Stimulated activated CD8-positive, alpha-beta memory T cell treated with anti-CD3 and anti-CD28 coated beads, Interleukin-2, amount 100 ng/mL, for 1 hour (primary cell): ENCODE measurements around the gene DESI2.
"Not testable (repeated sequence)": the region's sequence is repeated elsewhere in the genome, so short reads cannot be mapped to it uniquely, and the experiment has no call there.

Source experiments
- DNase-seq, 2 donors: peaks; one replicate each; pipeline ENCODE4 v3.0.0-alpha.2; 2020; ENCODE audit warnings: low read depth in 2 of 2

Gene DESI2

GRCh38 chr1:244705261-244706234 is 52.6 kb downstream of the DESI2 start:
- no peak for DNase-seq

DNA sequence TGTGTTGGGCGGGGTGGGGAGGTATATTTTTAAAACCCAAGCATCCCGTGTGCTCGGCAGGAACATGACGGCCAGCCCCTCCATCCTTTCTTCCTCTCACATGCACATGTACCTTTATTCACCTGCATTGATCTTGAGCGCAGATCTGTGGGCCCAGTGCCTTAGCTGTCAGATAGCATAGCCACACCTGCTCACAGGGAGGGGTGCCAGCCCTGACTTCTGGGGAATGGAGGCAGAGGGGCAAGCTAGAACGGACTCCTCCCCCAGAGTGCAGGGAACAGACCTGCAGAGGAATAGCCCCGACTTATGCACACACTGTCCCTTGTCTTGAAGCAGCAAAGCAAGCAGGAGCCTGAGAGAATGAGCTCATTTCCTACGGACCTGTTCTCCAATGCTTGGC is 56.1 kb downstream of the DESI2 start:
- DNase-seq = no peak

DNA sequence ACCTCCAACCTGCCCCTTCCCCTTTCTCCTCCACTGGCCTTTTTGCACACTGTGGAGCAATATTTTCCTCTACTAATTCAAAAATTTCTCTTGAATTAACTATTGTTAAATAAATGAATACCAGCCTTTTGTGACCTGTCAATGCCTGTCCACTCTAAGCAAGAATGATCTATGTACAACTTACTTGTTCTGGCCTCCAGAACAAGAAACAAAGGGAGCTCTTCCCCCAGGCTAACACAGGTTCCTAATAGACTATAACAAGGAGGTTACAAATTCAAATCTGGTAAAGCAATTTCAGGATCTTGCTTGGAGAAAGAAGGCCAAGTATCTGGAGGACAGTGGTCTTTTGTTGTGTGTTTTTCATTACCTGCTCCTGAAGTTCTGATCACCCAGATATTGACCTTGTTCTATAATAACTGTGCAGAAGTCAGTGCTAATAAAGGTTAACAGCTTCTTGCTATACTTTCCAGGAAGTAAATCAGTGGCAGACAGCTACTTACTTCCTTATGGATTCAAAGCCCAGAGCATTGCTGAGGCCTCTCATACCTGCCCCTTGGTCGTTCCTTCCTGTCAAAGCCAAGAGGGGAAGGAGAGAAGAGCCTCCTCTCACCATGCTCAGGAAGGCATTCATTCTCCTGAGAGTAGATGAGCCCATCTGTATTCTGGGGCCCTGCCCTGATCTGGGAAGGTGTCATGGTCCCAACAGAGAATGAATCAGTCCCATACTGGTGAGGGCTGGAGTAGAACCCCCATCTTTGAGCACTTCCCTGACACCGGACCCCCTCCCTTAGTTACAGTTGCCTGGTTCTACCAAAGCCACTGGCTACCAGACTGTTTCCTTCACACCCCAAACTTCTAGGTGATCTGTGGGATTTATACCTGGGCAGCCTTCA is 56.8 kb downstream of the DESI2 start:
- no peak for DNase-seq

- DNase-seq = no peak
These were observed 57.6 kb downstream of the DESI2 start for GRCh38 chr1:244710474-244711062.

GRCh38 chr1:244712669-244713068 is 59.7 kb downstream of the DESI2 start:
- no peak for DNase-seq

DNA sequence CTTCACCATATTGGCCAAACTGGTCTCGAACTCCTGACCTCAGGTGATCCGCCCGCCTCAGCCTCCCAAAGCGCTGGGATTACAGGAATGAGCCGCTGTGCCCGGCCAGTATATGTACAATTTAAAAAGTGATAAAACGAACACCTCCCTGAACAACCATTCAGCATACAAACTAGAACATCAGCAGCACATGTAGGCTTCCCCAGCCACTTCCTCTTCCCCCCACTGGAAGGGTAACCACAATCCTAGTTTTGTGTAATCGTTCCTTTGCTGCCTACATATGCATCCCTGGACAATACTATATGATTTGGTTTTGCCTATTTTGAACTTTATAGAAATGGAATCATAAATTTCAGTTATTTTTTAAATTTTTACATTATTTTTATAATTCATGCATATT is 60.4 kb downstream of the DESI2 start:
- no peak for DNase-seq

DNA sequence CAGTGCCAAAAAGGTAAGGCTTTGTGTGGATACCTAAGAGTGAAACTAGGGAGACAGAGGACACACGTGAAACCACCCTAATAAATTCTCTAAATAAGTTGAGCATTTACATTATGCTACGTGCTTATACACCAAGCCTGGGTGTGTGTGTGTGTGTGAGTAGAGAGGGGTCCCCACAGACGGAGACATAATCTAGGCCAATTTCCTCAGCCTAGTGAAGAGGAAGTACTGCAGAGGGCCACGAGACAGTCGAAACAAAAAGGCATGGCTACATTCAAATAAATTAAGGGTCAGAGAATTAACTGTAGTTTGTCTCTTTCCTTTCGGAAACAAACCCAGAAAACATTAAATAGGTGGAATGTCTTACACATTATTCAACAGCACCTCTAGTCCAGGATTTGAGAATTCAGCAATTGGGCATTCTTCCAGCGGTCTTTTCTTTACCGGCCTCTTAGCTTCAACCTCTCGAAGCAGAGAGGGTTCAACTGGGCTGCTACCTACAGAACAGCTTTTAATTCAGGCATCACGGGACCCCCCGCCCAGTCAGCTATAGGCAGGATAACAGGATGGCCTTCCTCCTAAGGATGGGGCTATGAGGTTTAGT is 75.0 kb downstream of the DESI2 start:
- no peak for DNase-seq

DNA sequence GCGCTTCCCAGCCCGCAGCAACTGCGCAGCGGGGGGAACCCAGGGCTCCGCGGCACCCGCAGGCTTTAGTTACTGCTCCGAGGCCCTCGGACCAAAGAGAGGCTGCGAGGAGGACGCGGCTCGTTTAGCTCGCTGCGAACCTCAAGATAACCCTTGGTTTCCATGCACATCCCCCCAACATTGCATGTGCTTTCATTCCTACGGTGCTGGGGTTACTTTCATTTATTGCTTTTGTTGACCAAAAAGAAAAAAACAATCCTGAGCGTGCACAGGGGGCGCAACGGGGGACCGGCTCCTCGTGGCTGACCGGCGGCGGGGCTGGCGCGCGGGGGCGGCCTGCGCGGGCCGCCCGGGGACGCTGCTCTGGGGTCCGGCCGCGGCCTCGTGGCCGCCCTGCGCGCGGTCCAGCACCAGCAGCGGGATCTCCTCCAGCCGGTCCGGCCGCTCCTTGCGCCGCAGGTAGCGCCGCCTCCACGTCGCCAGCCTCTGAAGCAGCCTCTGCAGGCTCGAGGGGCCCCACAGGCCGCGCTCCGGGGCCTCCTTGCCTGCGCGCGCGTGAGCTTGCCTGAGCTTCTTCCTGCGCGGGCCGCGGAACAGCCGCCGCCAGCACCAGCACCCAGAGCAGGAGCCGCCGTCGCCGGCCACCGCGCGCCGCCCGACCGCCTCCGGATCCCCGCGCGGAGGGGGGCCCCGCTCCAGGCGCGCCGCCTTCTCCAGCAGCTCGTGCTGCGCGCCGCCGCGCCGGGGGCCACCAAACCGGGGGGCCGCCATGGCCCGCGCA is 77.4 kb downstream of the DESI2 start:
- peak in 1 of 2 donors; percentile 5 for DNase-seq

DNA sequence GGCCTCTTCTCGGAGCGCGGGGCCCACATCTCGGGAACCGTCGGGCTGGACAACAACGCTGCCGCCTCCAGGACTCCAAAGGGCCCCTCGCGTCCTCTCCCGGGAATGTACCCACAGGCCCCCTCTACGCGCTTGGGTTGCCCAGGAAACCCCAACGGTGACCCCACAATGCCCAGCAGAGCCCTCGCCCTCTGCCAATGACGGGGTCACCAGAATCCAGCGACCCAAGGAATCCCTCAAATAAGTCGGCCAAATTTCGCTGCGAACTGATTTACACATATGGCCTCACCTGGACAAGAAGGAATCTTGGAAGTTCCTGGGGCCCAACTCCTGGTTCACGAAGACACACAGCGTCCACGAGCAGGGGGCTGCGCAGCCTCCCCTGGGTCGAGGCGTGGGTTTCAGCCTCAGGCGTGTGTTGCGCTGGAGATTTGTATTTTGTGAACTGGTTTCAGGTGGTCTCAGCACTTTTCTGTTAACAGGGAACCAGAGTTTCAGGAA is 78.1 kb downstream of the DESI2 start:
- no peak for DNase-seq

GRCh38 chr1:244731651-244732050 is 78.7 kb downstream of the DESI2 start:
- no peak for DNase-seq

- no peak for DNase-seq
These were observed 80.0 kb downstream of the DESI2 start for GRCh38 chr1:244732851-244733450.

DNA sequence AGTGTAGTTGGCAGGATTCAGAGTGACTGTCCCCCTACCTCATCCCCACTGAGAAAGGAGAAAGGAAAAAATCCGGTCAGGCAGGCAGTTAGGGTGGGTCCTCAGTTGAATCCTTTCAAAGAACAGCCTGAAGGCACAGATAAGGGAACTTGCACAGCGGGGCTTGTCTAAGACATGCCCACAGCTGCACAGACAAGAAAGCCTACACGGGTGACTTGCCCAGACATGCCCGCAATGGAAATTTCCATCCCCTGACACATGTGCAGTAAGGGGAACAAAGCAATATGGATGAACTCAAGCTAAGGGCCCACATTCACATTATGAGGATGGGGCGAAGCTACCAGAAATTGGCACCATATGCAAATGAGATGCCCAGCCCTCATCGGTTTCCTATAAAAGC is 82.5 kb downstream of the DESI2 start:
- DNase-seq = no peak

- no peak for DNase-seq
These were observed 83.1 kb downstream of the DESI2 start for GRCh38 chr1:244735876-244736561.

DNA sequence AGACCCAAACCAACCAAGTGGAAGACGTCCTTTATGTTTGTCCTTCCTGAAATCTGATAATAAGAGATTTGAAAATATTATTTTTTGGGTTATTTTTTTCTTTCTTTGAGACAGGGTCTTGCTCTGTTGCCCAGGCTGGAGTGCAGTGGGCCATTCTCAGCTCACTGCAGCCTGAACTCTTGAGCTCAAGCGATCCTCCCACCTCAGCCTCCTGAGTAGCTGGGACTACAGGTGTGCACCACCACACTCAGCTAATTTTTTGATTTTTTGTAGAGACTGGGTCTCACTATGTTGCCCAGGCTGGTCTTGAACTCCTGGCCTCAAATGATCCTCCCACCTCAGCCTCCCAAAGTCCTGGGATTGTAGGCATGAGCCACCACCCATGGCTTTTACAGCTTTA is 86.2 kb downstream of the DESI2 start:
- DNase-seq = not testable (repeated sequence)

GRCh38 chr1:244740027-244740617 is 87.2 kb downstream of the DESI2 start:
- DNase-seq = not testable (repeated sequence)

DNA sequence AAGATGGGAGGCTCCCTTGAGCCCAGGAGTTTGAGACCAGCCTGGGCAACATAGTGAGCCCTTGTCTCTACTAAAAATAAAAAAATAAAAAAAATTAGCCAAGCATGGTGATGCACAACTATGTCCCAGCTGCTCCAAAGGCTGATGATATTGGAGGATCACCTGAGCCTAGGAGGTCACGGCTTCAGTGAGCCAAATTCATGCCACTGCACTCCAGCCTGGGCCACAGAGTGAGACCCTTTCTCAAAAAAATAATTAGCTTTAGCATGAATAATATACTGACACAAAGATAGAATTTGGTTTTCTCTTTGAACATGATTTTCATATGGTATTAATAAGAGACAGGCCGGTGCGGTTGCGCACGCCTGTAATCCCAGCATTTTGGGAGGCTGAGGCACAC is 88.8 kb downstream of the DESI2 start:
- no peak for DNase-seq

DNA sequence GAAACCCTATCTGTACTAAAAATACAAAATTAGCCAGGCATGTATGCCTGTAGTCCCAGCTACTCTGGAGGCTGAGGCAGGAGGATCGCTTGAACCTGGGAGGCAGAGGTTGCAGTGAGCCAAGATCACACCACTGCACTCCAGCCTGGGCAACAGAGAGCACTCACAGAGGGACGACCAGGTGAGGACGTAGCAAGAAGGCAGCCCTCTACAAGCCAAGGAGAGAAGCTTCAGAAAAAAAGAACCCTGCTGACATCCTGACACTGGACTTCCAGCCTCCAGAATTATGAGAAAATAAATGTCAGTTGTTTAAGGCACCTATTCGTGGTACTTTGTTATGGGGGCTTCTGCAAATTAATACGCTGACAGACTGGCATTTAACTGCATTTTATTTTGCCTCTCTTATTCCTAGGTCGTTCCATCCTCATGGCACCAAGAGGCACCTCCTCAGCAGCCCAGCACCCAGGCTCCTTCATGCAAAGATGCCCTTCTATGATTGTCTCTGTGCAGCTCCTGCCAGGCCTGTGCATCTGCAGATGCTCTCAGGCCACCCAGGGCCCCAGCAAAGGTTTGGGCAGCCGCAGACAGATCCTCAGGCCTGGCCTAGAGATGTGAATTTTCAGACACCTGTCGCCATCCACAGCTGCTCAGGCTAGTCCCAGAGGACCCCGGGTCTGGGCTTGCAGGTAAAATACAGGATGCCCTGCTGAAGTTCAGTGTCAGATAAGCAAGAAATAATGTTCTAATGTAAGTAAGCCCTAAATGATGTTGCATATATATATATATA is 96.5 kb downstream of the DESI2 start:
- no peak for DNase-seq

GRCh38 chr1:244751271-244751895 is 98.5 kb downstream of the DESI2 start:
- no peak for DNase-seq
